AG09309 (cell line): Measurements from ENCODE around the gene DNAH6.

Source experiments
- DNase-seq: peaks from one replicate; pipeline ENCODE4 v3.0.0-alpha.2; 2010; ENCODE audit warnings: low read depth
- H3K4me3 ChIP-seq: 2 replicates; pipeline ENCODE4 v1.5.1; 2011; ENCODE audit warnings: mild to moderate bottlenecking, low read depth, low read length, moderate library complexity; ENCODE audit not compliant: control insufficient read depth
- TF ChIP-seq, protein P1 (sequence below): IDR thresholded peaks from 2 replicates; pipeline ENCODE4 v1.5.1; 2011; ENCODE audit warnings: mild to moderate bottlenecking, low read depth, low read length, inconsistent platforms; ENCODE audit not compliant: insufficient read depth, control insufficient read depth; ENCODE audit errors: missing control alignments

The DNAH6 gene

DNA sequence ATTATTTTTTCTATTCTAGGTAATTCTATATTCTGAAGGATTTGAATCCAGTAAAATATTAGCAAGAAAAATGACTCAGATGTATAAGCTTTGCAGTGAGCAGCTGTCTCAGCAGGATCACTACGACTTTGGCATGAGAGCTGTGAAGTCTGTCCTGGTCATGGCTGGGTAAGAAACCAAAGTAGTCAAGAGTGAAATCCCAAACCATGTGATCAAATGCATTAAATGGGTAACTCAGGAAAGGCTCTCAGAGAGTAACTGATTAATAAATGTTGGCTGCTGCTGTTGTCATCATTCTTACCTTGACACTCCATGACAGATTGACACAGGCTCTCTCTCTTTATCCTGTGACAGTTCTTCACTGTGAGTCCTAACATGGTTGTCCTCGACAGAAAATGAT lies 124.1 kb downstream of the DNAH6 start:
- DNase-seq = no peak
- TF ChIP-seq, protein P1, sequence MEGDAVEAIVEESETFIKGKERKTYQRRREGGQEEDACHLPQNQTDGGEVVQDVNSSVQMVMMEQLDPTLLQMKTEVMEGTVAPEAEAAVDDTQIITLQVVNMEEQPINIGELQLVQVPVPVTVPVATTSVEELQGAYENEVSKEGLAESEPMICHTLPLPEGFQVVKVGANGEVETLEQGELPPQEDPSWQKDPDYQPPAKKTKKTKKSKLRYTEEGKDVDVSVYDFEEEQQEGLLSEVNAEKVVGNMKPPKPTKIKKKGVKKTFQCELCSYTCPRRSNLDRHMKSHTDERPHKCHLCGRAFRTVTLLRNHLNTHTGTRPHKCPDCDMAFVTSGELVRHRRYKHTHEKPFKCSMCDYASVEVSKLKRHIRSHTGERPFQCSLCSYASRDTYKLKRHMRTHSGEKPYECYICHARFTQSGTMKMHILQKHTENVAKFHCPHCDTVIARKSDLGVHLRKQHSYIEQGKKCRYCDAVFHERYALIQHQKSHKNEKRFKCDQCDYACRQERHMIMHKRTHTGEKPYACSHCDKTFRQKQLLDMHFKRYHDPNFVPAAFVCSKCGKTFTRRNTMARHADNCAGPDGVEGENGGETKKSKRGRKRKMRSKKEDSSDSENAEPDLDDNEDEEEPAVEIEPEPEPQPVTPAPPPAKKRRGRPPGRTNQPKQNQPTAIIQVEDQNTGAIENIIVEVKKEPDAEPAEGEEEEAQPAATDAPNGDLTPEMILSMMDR = no peak
- H3K4me3 ChIP-seq = no peak overlapping the region

DNA sequence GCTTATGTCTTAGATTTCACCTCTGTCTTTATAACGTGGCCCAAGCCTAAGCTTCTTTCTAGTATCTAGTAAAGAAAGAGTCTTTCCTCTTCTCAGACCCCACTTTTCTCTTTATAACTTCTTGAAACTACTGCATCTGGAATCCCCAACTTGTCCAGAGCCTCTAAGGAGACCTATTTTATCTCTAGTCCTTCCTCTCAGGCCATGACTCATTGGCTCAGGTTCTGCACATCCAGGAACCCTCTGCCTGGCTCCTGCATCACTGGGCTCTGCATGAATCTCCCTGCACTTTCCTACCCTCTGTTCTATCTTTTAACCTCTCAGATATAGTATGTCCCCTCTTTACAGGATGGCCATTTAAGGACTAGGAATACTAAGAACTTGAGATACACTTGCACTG lies 124.7 kb downstream of the DNAH6 start:
- no peak overlapping the region for H3K4me3 ChIP-seq
- TF ChIP-seq, protein P1 = no peak
- no peak for DNase-seq

DNA sequence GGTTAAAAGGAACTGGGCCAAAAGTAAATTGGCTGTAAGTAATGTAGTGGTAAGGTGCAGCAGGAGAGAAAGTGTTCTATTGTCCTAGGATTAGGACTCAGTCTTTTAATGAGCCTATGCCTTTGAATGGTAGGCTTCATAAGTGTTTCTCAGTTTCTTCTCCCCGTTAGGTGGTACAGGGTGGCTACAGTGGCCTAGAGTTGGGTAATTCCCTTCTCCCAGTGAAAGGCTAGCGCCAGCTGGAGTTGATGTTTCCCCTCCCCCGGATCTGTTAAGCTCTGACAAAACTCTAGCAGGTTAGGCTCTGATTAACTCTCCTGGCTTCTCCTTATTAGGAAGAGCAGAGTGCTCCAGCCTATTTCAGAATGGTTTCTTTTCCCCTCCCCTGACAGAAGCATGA lies 127.7 kb downstream of the DNAH6 start:
- H3K4me3 ChIP-seq = no peak overlapping the region
- TF ChIP-seq, protein P1 = no peak
- no peak for DNase-seq

DNA sequence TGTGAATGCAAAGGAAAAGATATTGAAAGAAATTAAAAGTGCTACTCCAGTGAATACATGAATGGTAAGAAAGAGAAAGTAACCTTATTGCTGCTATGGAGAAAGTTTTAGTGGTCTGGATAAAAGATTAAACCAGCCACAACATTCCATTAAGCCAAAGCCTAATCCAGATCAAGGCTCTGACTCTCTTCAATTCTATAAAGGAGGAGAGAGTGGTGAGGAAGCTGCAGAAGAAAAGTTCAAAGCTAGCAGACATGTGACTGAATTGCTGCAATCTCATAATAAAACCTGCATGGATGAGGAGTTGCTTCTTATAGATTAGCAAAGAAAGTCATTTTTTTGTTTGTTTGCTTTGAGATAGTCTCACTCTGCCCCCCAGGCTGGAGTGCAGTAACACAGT lies 130.2 kb downstream of the DNAH6 start:
- no peak for DNase-seq
- H3K4me3 ChIP-seq = no peak overlapping the region
- TF ChIP-seq, protein P1 = no peak

DNA sequence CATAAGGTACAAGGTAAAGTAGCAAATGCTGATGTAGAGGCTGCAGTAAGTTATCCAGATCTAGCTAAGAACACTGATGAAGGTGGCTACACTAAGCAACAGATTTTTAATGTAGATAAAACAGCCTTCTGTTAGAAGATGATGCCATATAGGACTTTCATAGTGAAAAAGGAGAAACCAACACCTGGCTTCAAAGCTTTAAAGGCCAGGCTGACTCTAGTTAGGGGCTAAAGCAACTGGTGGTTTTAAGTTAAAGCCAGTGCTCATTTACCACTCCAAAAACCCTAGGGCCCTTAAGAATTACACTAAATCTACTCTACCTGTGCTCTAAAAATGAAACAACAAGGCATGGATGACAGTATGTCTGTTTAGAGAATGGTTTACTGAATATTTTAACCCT lies 131.0 kb downstream of the DNAH6 start:
- H3K4me3 ChIP-seq = no peak overlapping the region
- DNase-seq = no peak
- TF ChIP-seq, protein P1 = no peak

DNA sequence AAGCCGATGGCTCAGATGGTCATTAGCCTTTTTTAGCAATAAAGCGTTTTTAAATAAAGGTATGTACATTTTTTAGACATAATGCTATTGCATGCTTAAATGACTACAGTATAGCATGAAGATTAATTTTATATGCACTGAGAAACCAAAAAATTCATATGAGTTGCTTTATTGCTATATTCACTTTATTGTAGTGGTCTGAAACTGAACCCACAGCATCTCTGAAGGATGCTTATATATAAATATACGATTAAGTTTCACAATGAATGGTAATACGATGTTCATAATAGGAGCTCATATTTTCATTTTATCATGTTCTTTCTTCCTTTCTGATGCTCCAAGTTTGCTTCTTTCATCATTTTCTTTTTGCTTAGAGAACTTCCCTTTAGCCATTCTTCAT lies 132.8 kb downstream of the DNAH6 start:
- DNase-seq = no peak
- TF ChIP-seq, protein P1 = no peak
- H3K4me3 ChIP-seq = no peak overlapping the region
